HG03565 (cell line): ENCODE data around the gene ABCA4.

ENCODE experiments used
- ATAC-seq: cut with Tn5 transposase; IDR thresholded peaks from one replicate; pipeline ENCODE4 v1.9.1; 2021; ENCODE audit warnings: mild to moderate bottlenecking, moderate library complexity; ENCODE audit not compliant: unreplicated experiment

Gene ABCA4

GRCh38 chr1:94124538-94124937 is 3.6 kb upstream of the ABCA4 start:
- no peak for ATAC-seq

- ATAC-seq, result no peak
Measured at GRCh38 chr1:94122201-94122970, 1.4 kb upstream of the ABCA4 start.

GRCh38 chr1:94121411-94121821 is 468 bp upstream of the ABCA4 start:
- ATAC-seq, result no peak

- ATAC-seq, result no peak
Measured at GRCh38 chr1:94120570-94120901, 412 bp downstream of the ABCA4 start.

GRCh38 chr1:94119796-94120569 is 965 bp downstream of the ABCA4 start:
- no peak for ATAC-seq

GRCh38 chr1:94119306-94119705 is 1.6 kb downstream of the ABCA4 start:
- no peak for ATAC-seq

- ATAC-seq, result no peak
Measured at GRCh38 chr1:94118471-94118870, 2.5 kb downstream of the ABCA4 start.

GRCh38 chr1:94118013-94118412 is 2.9 kb downstream of the ABCA4 start:
- no peak for ATAC-seq

- no peak for ATAC-seq
Measured at GRCh38 chr1:94117259-94117851, 3.6 kb downstream of the ABCA4 start.

GRCh38 chr1:94115900-94116436 is 5.0 kb downstream of the ABCA4 start:
- ATAC-seq, result no peak

- ATAC-seq, result no peak
Measured at GRCh38 chr1:94115254-94115899, 5.6 kb downstream of the ABCA4 start.

GRCh38 chr1:94113589-94114226 is 7.2 kb downstream of the ABCA4 start:
- ATAC-seq, result no peak

- peak; percentile 85 for ATAC-seq
Measured at GRCh38 chr1:94111879-94112278, 9.1 kb downstream of the ABCA4 start.

- ATAC-seq, result no peak
Measured at GRCh38 chr1:94110946-94111740, 9.8 kb downstream of the ABCA4 start.

- no peak for ATAC-seq
Measured at GRCh38 chr1:94110021-94110761, 10.8 kb downstream of the ABCA4 start.

GRCh38 chr1:94109478-94109877 is 11.5 kb downstream of the ABCA4 start:
- ATAC-seq, result no peak

- no peak for ATAC-seq
Measured at GRCh38 chr1:94107141-94107540, 13.8 kb downstream of the ABCA4 start.

GRCh38 chr1:94106716-94107115 is 14.2 kb downstream of the ABCA4 start:
- ATAC-seq, result no peak

- ATAC-seq, result peak; percentile 54
Measured at GRCh38 chr1:94105957-94106529, 14.9 kb downstream of the ABCA4 start.
